T-helper 1 cell (primary cell): ENCODE results near the gene YY1AP1.
"Not testable (repeated sequence)": the region's sequence is repeated elsewhere in the genome, so short reads cannot be mapped to it uniquely, and the experiment has no call there.

ENCODE experiments used
- DNase-seq, 5 donors: peaks; one replicate each; pipeline ENCODE4 v3.0.0-alpha.2; 2012 to 2020

YY1AP1 gene

GRCh38 chr1:155694167-155694566 lies 5.6 kb upstream of the YY1AP1 start:
- DNase-seq: no peak

- no peak for DNase-seq
These were observed 3.5 kb upstream of the YY1AP1 start for GRCh38 chr1:155691992-155692528.

GRCh38 chr1:155689081-155689607 lies 570 bp upstream of the YY1AP1 start, which contains the start of gene DAP3:
TSS of gene DAP3 (plus strand) at chr1:155689091. CDS start at chr1:155709780, 20,689 bp downstream.
- not testable (repeated sequence) for DNase-seq

- not testable (repeated sequence) for DNase-seq
These were observed 760 bp downstream of the YY1AP1 start for GRCh38 chr1:155687705-155688323.

- DNase-seq: no peak
These were observed 6.8 kb downstream of the YY1AP1 start for GRCh38 chr1:155681776-155682175.

- no peak for DNase-seq
These were observed 8.0 kb downstream of the YY1AP1 start for GRCh38 chr1:155680531-155680930.

GRCh38 chr1:155678992-155679391 lies 9.6 kb downstream of the YY1AP1 start:
- not testable (repeated sequence) for DNase-seq

- no peak for DNase-seq
These were observed 10.5 kb downstream of the YY1AP1 start for GRCh38 chr1:155678027-155678426.

GRCh38 chr1:155673003-155673402 lies 15.6 kb downstream of the YY1AP1 start:
- no peak for DNase-seq

GRCh38 chr1:155671750-155672149 lies 16.8 kb downstream of the YY1AP1 start:
- DNase-seq: no peak

- no peak for DNase-seq
These were observed 19.1 kb downstream of the YY1AP1 start for GRCh38 chr1:155669233-155670162.

GRCh38 chr1:155661239-155661638 lies 27.3 kb downstream of the YY1AP1 start:
- DNase-seq: not testable (repeated sequence)

- no peak for DNase-seq
These were observed 31.1 kb downstream of the YY1AP1 start for GRCh38 chr1:155657463-155657862.

- DNase-seq: no peak
These were observed 35.6 kb downstream of the YY1AP1 start for GRCh38 chr1:155652951-155653350.

- DNase-seq: no peak
These were observed 36.5 kb downstream of the YY1AP1 start for GRCh38 chr1:155651861-155652661.

GRCh38 chr1:155650231-155650757 lies 38.3 kb downstream of the YY1AP1 start:
- DNase-seq: no peak

- no peak for DNase-seq
These were observed 38.9 kb downstream of the YY1AP1 start for GRCh38 chr1:155649676-155650075.

- no peak for DNase-seq
These were observed 40.1 kb downstream of the YY1AP1 start for GRCh38 chr1:155648207-155649147.

GRCh38 chr1:155646307-155646706 lies 42.3 kb downstream of the YY1AP1 start:
- DNase-seq: no peak

- DNase-seq: no peak
These were observed 42.9 kb downstream of the YY1AP1 start for GRCh38 chr1:155645648-155646047.

- DNase-seq: no peak
These were observed 43.5 kb downstream of the YY1AP1 start for GRCh38 chr1:155645034-155645598.
